Natural killer cell (primary cell): ENCODE data around the gene MYO1C. TPM values are rescaled to one million over a fixed set of nuclear protein-coding genes. Genes with fewer than 3 reads are reported as not detected.
"Not testable (repeated sequence)": the region's sequence is repeated elsewhere in the genome, so short reads cannot be mapped to it uniquely, and the experiment has no call there.

Experiments
- ATAC-seq, 3 donors: fragments of 150-1000 bp in 2 of 3; fragments of 200-7000 bp in 1 of 3; cut with Tn5 transposase; 1 replicate in 1 of 3; 2 replicates in 2 of 3; pipeline ENCODE4 v1.10.0; 2021; ENCODE audit warnings: mild to moderate bottlenecking in 2 of 3, moderate library complexity in 2 of 3
- DNase-seq, 2 donors: peaks; one replicate each; pipeline versions ENCODE4 v3.0.0 to v3.0.0-alpha.2; 2013 to 2021; ENCODE audit warnings: mixed read lengths in 1 of 2
- H3K27ac ChIP-seq: one replicate; pipeline ENCODE4 v1.5.1; 2013; ENCODE audit warnings: mild to moderate bottlenecking, low read length
- H3K27me3 ChIP-seq: one replicate; pipeline ENCODE4 v1.6.1; 2013; ENCODE audit warnings: low read length; ENCODE audit not compliant: control insufficient read depth, insufficient read depth
- H3K36me3 ChIP-seq: one replicate; pipeline ENCODE4 v1.6.1; 2013; ENCODE audit warnings: low read length; ENCODE audit not compliant: control insufficient read depth, insufficient read depth
- H3K4me1 ChIP-seq: one replicate; pipeline ENCODE4 v1.6.1; 2013; ENCODE audit warnings: low read length; ENCODE audit not compliant: control insufficient read depth, insufficient read depth
- H3K4me3 ChIP-seq: one replicate; pipeline ENCODE4 v1.5.1; 2013; ENCODE audit warnings: low read length
- H3K9me3 ChIP-seq: one replicate; pipeline ENCODE4 v1.6.1; 2013; ENCODE audit warnings: low read length; ENCODE audit not compliant: control insufficient read depth, insufficient read depth
- H3K27ac Mint-ChIP-seq, 2 donors: one replicate each; pipeline ENCODE4 v1.8.0; 2022; ENCODE audit warnings: mild to moderate bottlenecking in 2 of 2, mixed read lengths in 2 of 2, moderate library complexity in 1 of 2
- H3K27me3 Mint-ChIP-seq, 2 donors: one replicate each; pipeline ENCODE4 v1.8.0; 2022; ENCODE audit warnings: low read depth in 2 of 2, mixed read lengths in 2 of 2
- H3K36me3 Mint-ChIP-seq: one replicate; pipeline ENCODE4 v1.8.0; 2022; ENCODE audit warnings: mixed read lengths
- H3K4me1 Mint-ChIP-seq, 2 donors: one replicate each; pipeline ENCODE4 v1.8.0; 2022; ENCODE audit warnings: mixed read lengths in 2 of 2
- H3K4me3 Mint-ChIP-seq: one replicate; pipeline ENCODE4 v1.8.0; 2022; ENCODE audit warnings: mild to moderate bottlenecking, moderate library complexity, mixed read lengths
- H3K9me3 Mint-ChIP-seq, 2 donors: one replicate each; pipeline ENCODE4 v1.8.0; 2022; ENCODE audit warnings: mixed read lengths in 2 of 2
- WGBS: methylation state at CpG from one replicate; pipeline ENCODE4 v1.1.7; 2013; ENCODE audit warnings: missing lambda C conversion rate; ENCODE audit not compliant: insufficient coverage; 5-methylcytosine and 5-hydroxymethylcytosine counted together
- intact Hi-C: fragments of 100-400 bp; cut with micrococcal nuclease; formaldehyde crosslinking; loops from one replicate; pipeline ENCODE4 v1.14.2; 2022
- total RNA-seq, 4 donors: library from RNA; stranded (reverse); fragments of 120-200 nt in 1 of 4; gene quantifications; one replicate each; pipeline versions ENCODE4 v1.2.3 to v1.2.4, GENCODE V29; 2013 to 2022
- TF ChIP-seq, protein P1 (sequence below): fragments of 200-600 bp; IDR thresholded peaks from one replicate; pipeline ENCODE4 v1.8.0; 2022; ENCODE audit warnings: antibody characterized with exemption

Gene MYO1C
- total RNA-seq, 3 donors from 2014 or later (not counting 1 experiment from before 2014, with no cell fraction given), result 4.0 to 39.6 (median 24.0) TPM

DNA sequence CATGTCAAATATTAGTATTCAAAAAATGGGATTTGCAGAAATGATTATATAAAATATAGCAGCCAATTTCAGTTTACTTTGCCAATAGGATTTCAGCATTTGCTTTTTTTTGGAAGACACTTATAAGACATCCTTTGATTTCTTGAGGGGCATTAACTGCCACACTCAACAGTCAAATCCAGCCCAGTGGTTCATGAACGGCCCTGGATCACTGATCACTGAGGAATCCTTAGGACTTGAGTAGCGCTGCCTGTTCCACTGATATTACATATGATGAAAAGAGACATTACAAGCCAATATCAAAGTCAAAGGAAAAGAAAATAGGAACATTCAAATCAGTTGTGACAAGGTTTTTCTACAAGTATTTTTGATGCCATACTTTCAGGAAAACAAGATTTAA is 71.5 kb downstream of the MYO1C start:
- no peaks in the 10 kb centered on the region for H3K27me3 ChIP-seq
- H3K27ac ChIP-seq, result no peak overlapping the region
- no peaks in the 10 kb centered on the region for H3K36me3 Mint-ChIP-seq
- no peaks in the 10 kb centered on the region for H3K27me3 Mint-ChIP-seq
- H3K9me3 ChIP-seq, result no peaks in the 10 kb centered on the region
- H3K27ac Mint-ChIP-seq, result peak overlapping the region in 1 of 2 donors; percentile 29
- intact Hi-C loops, result no loop called here
- ATAC-seq, result no peak
- no peaks in the 10 kb centered on the region for H3K4me1 ChIP-seq
- no CpG with 5 or more reads among the region's 2 CpGs for WGBS
- H3K4me3 ChIP-seq, result no peak overlapping the region
- peaks cover 0 to 5% of the 10 kb centered on the region in 2 donors for H3K4me1 Mint-ChIP-seq
- TF ChIP-seq, protein P1, sequence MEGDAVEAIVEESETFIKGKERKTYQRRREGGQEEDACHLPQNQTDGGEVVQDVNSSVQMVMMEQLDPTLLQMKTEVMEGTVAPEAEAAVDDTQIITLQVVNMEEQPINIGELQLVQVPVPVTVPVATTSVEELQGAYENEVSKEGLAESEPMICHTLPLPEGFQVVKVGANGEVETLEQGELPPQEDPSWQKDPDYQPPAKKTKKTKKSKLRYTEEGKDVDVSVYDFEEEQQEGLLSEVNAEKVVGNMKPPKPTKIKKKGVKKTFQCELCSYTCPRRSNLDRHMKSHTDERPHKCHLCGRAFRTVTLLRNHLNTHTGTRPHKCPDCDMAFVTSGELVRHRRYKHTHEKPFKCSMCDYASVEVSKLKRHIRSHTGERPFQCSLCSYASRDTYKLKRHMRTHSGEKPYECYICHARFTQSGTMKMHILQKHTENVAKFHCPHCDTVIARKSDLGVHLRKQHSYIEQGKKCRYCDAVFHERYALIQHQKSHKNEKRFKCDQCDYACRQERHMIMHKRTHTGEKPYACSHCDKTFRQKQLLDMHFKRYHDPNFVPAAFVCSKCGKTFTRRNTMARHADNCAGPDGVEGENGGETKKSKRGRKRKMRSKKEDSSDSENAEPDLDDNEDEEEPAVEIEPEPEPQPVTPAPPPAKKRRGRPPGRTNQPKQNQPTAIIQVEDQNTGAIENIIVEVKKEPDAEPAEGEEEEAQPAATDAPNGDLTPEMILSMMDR, result no peak
- no peak for DNase-seq
- no peak overlapping the region for H3K4me3 Mint-ChIP-seq
- H3K36me3 ChIP-seq, result peaks cover 35% of the 10 kb centered on the region
- H3K9me3 Mint-ChIP-seq, result no peaks in the 10 kb centered on the region

DNA sequence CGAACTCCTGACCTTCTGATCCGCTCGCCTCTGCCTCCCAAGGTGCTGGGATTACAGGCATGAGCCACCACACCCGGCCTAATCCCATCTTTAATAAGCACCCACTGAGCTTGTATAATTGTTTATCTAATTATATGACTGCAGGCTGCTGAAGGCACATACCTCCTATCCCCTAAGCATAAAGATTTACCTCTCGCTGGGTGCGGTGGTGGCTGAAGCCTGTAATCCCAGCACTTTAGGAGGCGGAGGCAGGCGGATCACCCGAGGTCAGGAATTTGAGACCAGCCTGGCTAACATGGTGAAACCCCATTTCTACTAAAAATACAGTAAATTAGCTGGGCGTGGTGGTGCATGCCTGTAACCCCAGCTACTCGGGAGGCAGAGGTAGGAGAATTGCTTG is 72.3 kb downstream of the MYO1C start:
- intact Hi-C loops, result no loop called here
- Histone ChIP-seq H3K4me3 (no peak overlapping the region), H3K27ac (no peak overlapping the region), H3K4me1 (no peaks in the 10 kb centered on the region), H3K27me3 (no peaks in the 10 kb centered on the region), H3K9me3 (no peaks in the 10 kb centered on the region), H3K36me3 (peaks cover 35% of the 10 kb centered on the region)
- no peaks in the 10 kb centered on the region for H3K9me3 Mint-ChIP-seq
- ATAC-seq (no peak), DNase-seq (no peak)
- no peaks in the 10 kb centered on the region for H3K36me3 Mint-ChIP-seq
- H3K27me3 Mint-ChIP-seq, result no peaks in the 10 kb centered on the region
- H3K4me1 Mint-ChIP-seq, result peaks cover 0 to 5% of the 10 kb centered on the region in 2 donors
- no peak overlapping the region for H3K27ac Mint-ChIP-seq
- TF ChIP-seq, protein P1, result no peak
- no peak overlapping the region for H3K4me3 Mint-ChIP-seq
- 97% methylated on average over 11 of the region's 11 CpGs for WGBS

DNA sequence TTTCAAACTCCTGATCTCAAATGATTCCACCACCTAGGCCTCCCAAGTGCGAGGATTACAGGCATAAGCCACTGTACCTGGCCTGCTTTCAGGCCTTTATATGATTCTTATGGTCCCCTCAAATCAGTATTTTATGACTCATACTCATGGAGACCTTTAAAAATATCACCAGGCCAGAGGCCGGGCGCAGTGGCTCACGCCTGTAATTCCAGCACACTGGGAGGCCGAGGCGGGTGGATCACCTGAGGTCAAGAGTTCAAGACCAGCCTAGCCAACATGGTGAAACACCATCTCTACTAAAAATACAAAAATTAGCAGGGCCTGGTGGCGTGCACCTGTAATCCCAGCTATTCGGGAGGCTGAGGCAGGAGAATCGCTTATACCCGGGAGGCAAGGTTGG is 74.0 kb downstream of the MYO1C start:
- H3K27ac ChIP-seq, H3K9me3 Mint-ChIP-seq, H3K27ac Mint-ChIP-seq, H3K9me3 ChIP-seq, H3K36me3 Mint-ChIP-seq, H3K27me3 ChIP-seq, H3K4me3 Mint-ChIP-seq, ATAC-seq, H3K4me3 ChIP-seq, H3K4me1 ChIP-seq, H3K4me1 Mint-ChIP-seq, DNase-seq, intact Hi-C loops, H3K27me3 Mint-ChIP-seq: not testable (repeated sequence)
- WGBS, result 98% methylated on average over 10 of the region's 10 CpGs
- peaks cover 27% of the 10 kb centered on the region for H3K36me3 ChIP-seq

DNA sequence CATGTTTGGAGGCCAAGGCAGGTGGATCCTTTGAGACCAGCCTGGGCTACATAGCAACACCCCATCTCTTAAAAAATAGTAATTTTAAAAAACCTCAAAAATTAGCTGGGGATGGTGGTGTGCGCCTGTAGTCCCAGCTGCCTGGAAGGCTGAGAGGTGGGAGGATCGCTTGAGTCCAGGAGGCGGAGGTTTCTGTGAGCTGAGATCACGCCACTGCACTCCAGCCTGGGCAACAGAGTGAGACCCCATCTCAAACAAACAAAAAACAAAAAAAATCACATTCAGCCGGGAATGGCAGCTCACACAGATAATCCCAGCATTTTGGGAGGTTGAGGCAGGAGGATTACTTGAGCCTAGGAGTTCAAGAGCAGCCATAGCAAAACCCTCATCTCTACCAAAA is 76.1 kb downstream of the MYO1C start:
- TF ChIP-seq, protein P1, result no peak

More for the DNA sequence above, 76.1 kb downstream of the MYO1C start:
- H3K9me3 ChIP-seq, result no peaks in the 10 kb centered on the region
- H3K27ac Mint-ChIP-seq, result no peak overlapping the region
- 100% methylated on average over 4 of the region's 5 CpGs for WGBS
- no peaks in the 10 kb centered on the region for H3K9me3 Mint-ChIP-seq
- no peaks in the 10 kb centered on the region for H3K36me3 Mint-ChIP-seq
- H3K4me1 ChIP-seq, result no peaks in the 10 kb centered on the region
- DNase-seq (no peak), ATAC-seq (no peak)
- peaks cover 11% of the 10 kb centered on the region for H3K36me3 ChIP-seq
- no peaks in the 10 kb centered on the region for H3K27me3 ChIP-seq
- no peak overlapping the region for H3K27ac ChIP-seq
- no peak overlapping the region for H3K4me3 Mint-ChIP-seq
- H3K4me3 ChIP-seq, result no peak overlapping the region
- intact Hi-C loops, result no loop called here
- peaks cover 0 to 8% of the 10 kb centered on the region in 2 donors for H3K4me1 Mint-ChIP-seq
- H3K27me3 Mint-ChIP-seq, result no peaks in the 10 kb centered on the region
